Measurements from ENCODE around the gene DLG2. TPM values are rescaled to one million over a fixed set of nuclear protein-coding genes. Genes with fewer than 3 reads are reported as not detected.

The DLG2 gene
- total RNA-seq, 1 experiment from 2014 or later: 17.5 TPM

- TF ChIP-seq ZNF532 (CRISPR knock-in tag; IDR thresholded peaks at IDR 0.05; ENCODE audit: borderline replicate concordance): no peak
- no peak for TF ChIP-seq NR1H2 (CRISPR knock-in tag; IDR thresholded peaks at IDR 0.05)
- no peak for TF ChIP-seq HMGA2 (CRISPR knock-in tag; IDR thresholded peaks at IDR 0.05)
Measured at GRCh38 chr11:84264066-84264465, 1363.1 kb downstream of the DLG2 start (continued).

DNA sequence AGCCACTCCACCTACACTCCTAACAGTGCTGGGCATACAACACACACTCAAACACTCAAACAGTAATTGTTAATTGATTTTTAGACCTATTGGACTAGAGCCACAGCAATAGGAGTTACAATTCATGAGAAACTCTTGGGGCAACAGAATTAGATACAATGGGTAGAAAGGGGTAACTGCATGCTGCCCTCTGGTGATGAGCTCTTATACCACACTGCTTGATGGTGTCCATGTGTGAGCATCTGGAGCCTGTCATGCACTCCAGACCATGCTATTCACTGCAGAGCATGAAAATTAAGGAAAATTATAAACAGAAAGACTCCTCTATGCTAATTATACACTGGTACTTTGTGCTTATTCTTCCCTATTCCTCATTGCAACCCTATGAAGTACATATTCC lies 1365.4 kb downstream of the DLG2 start:
- CTCF ChIA-PET: interaction anchor here (0.7 to 4.3 kb wide), 8 partner anchors 10 to 425 kb away, joined by 3 to 42 read pairs (median 4); no protein-coding TSS in a partner anchor
- POLR2A ChIA-PET: no interaction called here
- ATAC-seq: peak; percentile 96

GRCh38 chr11:84260862-84261261 lies 1366.3 kb downstream of the DLG2 start:
- ATAC-seq (no peak), DNase-seq (ENCODE audit: low spot score) (no peak)
- CTCF ChIA-PET: interaction anchor here (0.5 to 4.3 kb wide), 7 partner anchors 47 to 424 kb away, joined by 3 to 42 read pairs (median 3); no protein-coding TSS in a partner anchor
- no peaks in the 10 kb centered on the region for H3K27me3 Mint-ChIP-seq (ENCODE audit: low read depth)
- POLR2A ChIA-PET: no interaction called here
- H3K4me3 Mint-ChIP-seq: no peak overlapping the region
- no peaks in the 10 kb centered on the region for H3K9me3 Mint-ChIP-seq
- no peaks in the 10 kb centered on the region for H3K36me3 Mint-ChIP-seq
- H3K27ac Mint-ChIP-seq: no peak overlapping the region
- no peaks in the 10 kb centered on the region for H3K4me1 Mint-ChIP-seq
- TF ChIP-seq, protein P1, sequence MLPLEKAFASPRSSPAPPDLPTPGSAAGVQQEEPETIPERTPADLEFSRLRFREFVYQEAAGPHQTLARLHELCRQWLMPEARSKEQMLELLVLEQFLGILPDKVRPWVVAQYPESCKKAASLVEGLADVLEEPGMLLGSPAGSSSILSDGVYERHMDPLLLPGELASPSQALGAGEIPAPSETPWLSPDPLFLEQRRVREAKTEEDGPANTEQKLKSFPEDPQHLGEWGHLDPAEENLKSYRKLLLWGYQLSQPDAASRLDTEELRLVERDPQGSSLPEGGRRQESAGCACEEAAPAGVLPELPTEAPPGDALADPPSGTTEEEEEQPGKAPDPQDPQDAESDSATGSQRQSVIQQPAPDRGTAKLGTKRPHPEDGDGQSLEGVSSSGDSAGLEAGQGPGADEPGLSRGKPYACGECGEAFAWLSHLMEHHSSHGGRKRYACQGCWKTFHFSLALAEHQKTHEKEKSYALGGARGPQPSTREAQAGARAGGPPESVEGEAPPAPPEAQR (CRISPR knock-in tag; IDR thresholded peaks at IDR 0.05): no peak
- TF ChIP-seq ATF6 (CRISPR knock-in tag; IDR thresholded peaks at IDR 0.05) (no peak), HMGA2 (CRISPR knock-in tag; IDR thresholded peaks at IDR 0.05) (no peak), ZMAT4 (CRISPR knock-in tag; IDR thresholded peaks at IDR 0.05) (no peak), ZNF423 (CRISPR knock-in tag; IDR thresholded peaks at IDR 0.05) (no peak), CDX4 (CRISPR knock-in tag; IDR thresholded peaks at IDR 0.05; ENCODE audit: borderline replicate concordance) (no peak), ZNF317 (CRISPR knock-in tag; IDR thresholded peaks at IDR 0.05; ENCODE audit: borderline replicate concordance, low read depth) (no peak), ETV6 (CRISPR knock-in tag; IDR thresholded peaks at IDR 0.05) (no peak), CREM (CRISPR knock-in tag; IDR thresholded peaks at IDR 0.05) (no peak), CBFB (CRISPR knock-in tag; IDR thresholded peaks at IDR 0.05; ENCODE audit: low read depth) (no peak)

More for the DNA sequence above, 1365.4 kb downstream of the DLG2 start:
- peak; percentile 38 for DNase-seq (ENCODE audit: low spot score)
- H3K27me3 Mint-ChIP-seq (ENCODE audit: low read depth): no peaks in the 10 kb centered on the region
- no peaks in the 10 kb centered on the region for H3K36me3 Mint-ChIP-seq
- TF ChIP-seq SOX15 (CRISPR knock-in tag; IDR thresholded peaks at IDR 0.05) (no peak), CTCF (IDR thresholded peaks at IDR 0.05) (peak; percentile 28; the same call in 1 of the 2 replicates), SMAD4 (CRISPR knock-in tag; IDR thresholded peaks at IDR 0.05) (no peak), FOXK1 (CRISPR knock-in tag; IDR thresholded peaks at IDR 0.05) (no peak), ERG (CRISPR knock-in tag; IDR thresholded peaks at IDR 0.05) (no peak)
- TF ChIP-seq, protein P2, sequence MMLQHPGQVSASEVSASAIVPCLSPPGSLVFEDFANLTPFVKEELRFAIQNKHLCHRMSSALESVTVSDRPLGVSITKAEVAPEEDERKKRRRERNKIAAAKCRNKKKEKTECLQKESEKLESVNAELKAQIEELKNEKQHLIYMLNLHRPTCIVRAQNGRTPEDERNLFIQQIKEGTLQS (CRISPR knock-in tag; conservative IDR thresholded peaks at IDR 0.05): no peak
- H3K9me3 Mint-ChIP-seq: no peaks in the 10 kb centered on the region
- H3K4me1 Mint-ChIP-seq: no peaks in the 10 kb centered on the region
- H3K27ac Mint-ChIP-seq: no peak overlapping the region
- no peak overlapping the region for H3K4me3 Mint-ChIP-seq

Data from WTC11 (cell line).